Heart right ventricle (tissue), 16 donors: ENCODE measurements around the gene MPP1. TPM values are rescaled to one million over a fixed set of nuclear protein-coding genes. Genes with fewer than 3 reads are reported as not detected.
A peak's percentile ranks its signal among the peaks of the same experiment; 100 is the strongest.

ENCODE experiments used
- ATAC-seq, 8 donors: fragments of 200-7000 bp; cut with Tn5 transposase; one replicate each; pipeline ENCODE4 v1.9.1; 2020; ENCODE audit warnings: mild to moderate bottlenecking in 8 of 8, moderate library complexity in 8 of 8, moderate number of reproducible peaks in 1 of 8
- DNase-seq, 2 donors: peaks; one replicate each; pipeline ENCODE4 v3.0.0-alpha.2; 2020
- H3K27ac ChIP-seq, 10 donors: fragments of 200-600 bp; sonication (generic) in 2 of 10; one replicate each; pipeline versions ENCODE4 v1.5.0 to v1.8.0; 2020 to 2022; ENCODE audit warnings: mild to moderate bottlenecking in 3 of 10
- H3K27me3 ChIP-seq, 7 donors: fragments of 200-600 bp; one replicate each; pipeline ENCODE4 v1.8.0; 2021 to 2022; ENCODE audit warnings: mild to moderate bottlenecking in 2 of 7
- H3K36me3 ChIP-seq, 9 donors: fragments of 200-600 bp; sonication (generic) in 1 of 9; one replicate each; pipeline versions ENCODE4 v1.5.0 to v1.8.0; 2020 to 2022; ENCODE audit warnings: mild to moderate bottlenecking in 2 of 9
- H3K4me1 ChIP-seq, 9 donors: fragments of 200-600 bp; sonication (generic) in 1 of 9; one replicate each; pipeline versions ENCODE4 v1.5.0 to v1.8.0; 2020 to 2022; ENCODE audit warnings: mild to moderate bottlenecking in 4 of 9
- H3K4me3 ChIP-seq, 10 donors: fragments of 200-600 bp; sonication (generic) in 2 of 10; one replicate each; pipeline versions ENCODE4 v1.5.0 to v1.8.0; 2020 to 2022; ENCODE audit warnings: mild to moderate bottlenecking in 7 of 10, moderate library complexity in 2 of 10
- H3K9me3 ChIP-seq, 11 donors: fragments of 200-600 bp in 10 of 11; sonication (generic) in 2 of 11; one replicate each; pipeline versions ENCODE4 v1.5.0 to v1.8.0; 2013 to 2022; ENCODE audit warnings: mild to moderate bottlenecking in 2 of 11, control low read depth in 1 of 11, moderate library complexity in 1 of 11
- WGBS, 2 donors: extraction: QIAGEN DNeasy Blood & Tissue Kit; methylation state at CpG; one replicate each; pipeline ENCODE4 v1.1.7; 2013; ENCODE audit warnings: inconsistent platforms in 1 of 2; 5-methylcytosine and 5-hydroxymethylcytosine counted together
- intact Hi-C, 10 donors: fragments of 100-400 bp; cut with DNase I; formaldehyde crosslinking; loops; one replicate each; pipeline versions ENCODE4 v1.11.1 to v1.14.2; 2022
- polyA plus RNA-seq, 2 donors: library from polyadenylated mRNA; stranded (reverse); fragments of 200-250 nt; gene quantifications; one replicate each; pipeline ENCODE4 v1.2.3, GENCODE V29; 2013
- total RNA-seq, 10 donors: library from RNA; stranded (reverse); fragmentation: NEBNext Ultra II Directional in 3 of 10; extraction: Animal tissue kit (Norgen Biotek cat#: 25700) in 3 of 10; gene quantifications; one replicate each; pipeline versions ENCODE4 v1.2.1 to v1.2.4, GENCODE V29; 2021 to 2023
- TF ChIP-seq, protein P1 (sequence below), 9 donors: fragments of 200-600 bp; sonication (generic) in 2 of 9; IDR thresholded peaks; one replicate each; pipeline versions ENCODE4 v1.5.0 to v1.8.0; 2021 to 2022; ENCODE audit warnings: antibody characterized with exemption in 9 of 9, mild to moderate bottlenecking in 5 of 9, moderate library complexity in 1 of 9
- donor health status: Arrhythmogenic right ventricular cardiomyopathy.
- donor health status: ischemic (EF 13 %, LVEDD 7.1; RV severe dilation, severe dysfunction).
- donor health status: healthy with polysubstance abuse.
- donor health status: DM: no; HTN: yes; CAD: no.
- donor health status: DM: no; HTN: no; CAD: no.
- donor health status: ischemic (EF 25% LVEDD 6.9; RV normal size, moderate dysfunction).
- donor health status: ischemic (EF 25% LVEDD 5.7; RV mildly dilated, moderate dysfunction).
- donor health status: healthy.
- donor health status: DM: yes; HTN: yes; CAD: no.
- donor health status: Ischemic cardiomyopathy.
- donor health status: ischemic (EF 35%, LVEDD 5.7; RV mildly dilated, moderate dysfunction).
- donor health status: nonischemic (EF 11% LVEDD 7.7; RV severe dilation, severe dysfunction).
- donor health status: DM: yes; HTN: yes; CAD: no.
- donor health status: PGD.
- donor health status: ischemic (EF 29% LVEDD 5.4; RV normal size, mild dysfunction).
- donor health status: nonischemic (EF 23%, LVEDD 6.1; RV moderate dilation, normal function).

The MPP1 gene
- total and polyA plus RNA-seq, 12 donors = 18.4 to 50.6 (median 39.6) TPM

DNA sequence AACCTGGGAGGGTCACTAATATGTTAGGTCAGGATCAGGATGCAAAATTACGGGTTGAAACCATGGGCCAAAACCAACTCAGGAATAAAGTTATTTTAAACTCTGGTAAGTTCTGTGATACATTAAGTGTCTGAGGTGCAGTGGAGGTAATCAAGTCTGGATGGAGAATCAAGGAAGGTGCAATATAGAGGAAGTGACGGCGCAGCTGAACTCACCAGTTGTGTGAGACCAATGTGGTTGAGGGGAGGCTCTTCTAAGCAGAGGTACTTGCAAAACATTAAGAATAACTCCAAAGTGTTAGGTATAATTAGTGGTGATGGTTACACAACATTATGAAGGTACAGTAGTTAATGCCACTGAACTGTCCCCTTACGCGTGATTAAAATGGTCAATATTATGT is 74.1 kb downstream of the MPP1 start:
- Histone ChIP-seq H3K9me3 (no peaks in the 10 kb centered on the region), H3K36me3 (no peaks in the 10 kb centered on the region), H3K27ac (peak overlapping the region; percentile 76 to 90 (median 82)), H3K4me1 (peaks cover 35 to 100% (median 99%) of the 10 kb centered on the region in 9 donors), H3K4me3 (no peak overlapping the region), H3K27me3 (no peaks in the 10 kb centered on the region)
- ATAC-seq (no peak), DNase-seq (no peak)
- TF ChIP-seq, protein P1, sequence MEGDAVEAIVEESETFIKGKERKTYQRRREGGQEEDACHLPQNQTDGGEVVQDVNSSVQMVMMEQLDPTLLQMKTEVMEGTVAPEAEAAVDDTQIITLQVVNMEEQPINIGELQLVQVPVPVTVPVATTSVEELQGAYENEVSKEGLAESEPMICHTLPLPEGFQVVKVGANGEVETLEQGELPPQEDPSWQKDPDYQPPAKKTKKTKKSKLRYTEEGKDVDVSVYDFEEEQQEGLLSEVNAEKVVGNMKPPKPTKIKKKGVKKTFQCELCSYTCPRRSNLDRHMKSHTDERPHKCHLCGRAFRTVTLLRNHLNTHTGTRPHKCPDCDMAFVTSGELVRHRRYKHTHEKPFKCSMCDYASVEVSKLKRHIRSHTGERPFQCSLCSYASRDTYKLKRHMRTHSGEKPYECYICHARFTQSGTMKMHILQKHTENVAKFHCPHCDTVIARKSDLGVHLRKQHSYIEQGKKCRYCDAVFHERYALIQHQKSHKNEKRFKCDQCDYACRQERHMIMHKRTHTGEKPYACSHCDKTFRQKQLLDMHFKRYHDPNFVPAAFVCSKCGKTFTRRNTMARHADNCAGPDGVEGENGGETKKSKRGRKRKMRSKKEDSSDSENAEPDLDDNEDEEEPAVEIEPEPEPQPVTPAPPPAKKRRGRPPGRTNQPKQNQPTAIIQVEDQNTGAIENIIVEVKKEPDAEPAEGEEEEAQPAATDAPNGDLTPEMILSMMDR (IDR thresholded peaks at IDR 0.05) = no peak
- intact Hi-C loops = no loop called here
- WGBS, 2 donors = 78 to 89% methylated on average over 5 of the region's 5 CpGs

DNA sequence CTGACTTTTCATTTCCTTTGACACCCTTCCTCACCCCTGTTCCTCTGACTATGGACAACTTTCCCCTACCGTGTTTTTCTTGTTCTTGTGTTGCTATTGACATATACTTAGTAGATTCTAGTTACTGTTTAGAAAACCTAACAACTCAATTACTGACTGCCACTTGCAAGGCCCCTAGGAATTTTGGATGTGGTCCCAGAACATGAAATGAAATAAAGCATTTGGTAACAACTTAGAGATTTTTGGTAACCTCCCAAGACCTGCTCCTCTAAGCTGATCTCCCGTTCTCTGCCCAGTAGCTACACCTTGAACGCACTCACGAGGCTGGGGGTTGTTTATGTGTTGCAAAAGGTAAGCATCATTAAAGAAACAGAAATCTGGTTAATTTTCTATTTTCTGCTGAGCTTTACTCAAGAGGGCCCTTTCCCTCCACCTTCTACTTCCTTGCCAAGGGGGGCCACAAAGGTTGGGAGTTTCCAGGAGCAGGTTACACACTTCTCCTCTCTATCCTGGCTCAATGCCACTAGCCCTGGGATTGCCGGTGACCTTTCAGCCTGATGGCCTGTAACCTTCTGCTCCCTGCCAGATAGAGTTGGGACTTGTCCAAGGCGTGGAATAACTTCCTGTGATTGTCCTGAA is 74.9 kb downstream of the MPP1 start:
- intact Hi-C loops = no loop called here
- ATAC-seq (peak; percentile 22 to 63 (median 42)), DNase-seq (peak; percentile 35 to 77)
- Histone ChIP-seq H3K9me3 (no peaks in the 10 kb centered on the region), H3K36me3 (no peaks in the 10 kb centered on the region), H3K4me1 (peaks cover 31 to 100% (median 93%) of the 10 kb centered on the region in 9 donors), H3K27ac (peak overlapping the region; percentile 76 to 90 (median 82)), H3K4me3 (no peak overlapping the region), H3K27me3 (no peaks in the 10 kb centered on the region)
- TF ChIP-seq, protein P1 (IDR thresholded peaks at IDR 0.05) = no peak
- WGBS, 2 donors = 9 to 13% methylated on average over 6 of the region's 6 CpGs

DNA sequence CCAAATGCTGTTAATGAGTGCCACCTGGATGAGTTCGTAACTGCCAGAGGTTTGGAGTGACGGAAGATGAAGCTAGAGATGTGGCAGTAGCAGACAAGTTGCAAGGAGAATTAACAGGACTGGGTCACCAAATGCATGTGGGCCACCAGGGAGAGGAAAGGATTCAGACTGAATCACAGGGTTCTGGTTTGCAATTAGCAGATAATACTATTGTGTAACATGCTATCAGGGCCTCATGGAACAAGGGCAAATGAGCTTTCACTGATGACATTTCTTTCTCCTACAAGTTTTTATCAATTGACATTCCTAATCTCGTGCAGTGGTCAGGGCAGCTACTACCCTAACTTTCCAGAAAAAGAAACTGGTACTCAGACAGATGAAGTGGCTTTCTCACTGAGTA is 75.8 kb downstream of the MPP1 start:
- intact Hi-C loops = no loop called here
- TF ChIP-seq, protein P1 (IDR thresholded peaks at IDR 0.05) = no peak
- ATAC-seq = peak in 6 of 8 donors; percentile 33 to 72 (median 51)
- no peak for DNase-seq
- Histone ChIP-seq H3K36me3 (no peaks in the 10 kb centered on the region), H3K4me1 (peaks cover 25 to 100% (median 89%) of the 10 kb centered on the region in 9 donors), H3K9me3 (no peaks in the 10 kb centered on the region), H3K27me3 (no peaks in the 10 kb centered on the region), H3K4me3 (no peak overlapping the region), H3K27ac (peak overlapping the region; percentile 76 to 90 (median 82))
- WGBS, 2 donors = 17 to 41% methylated on average over 3 of the region's 3 CpGs

Other genes starting within 250 kb of the MPP1 start
- not detected for gene CTAG1A, start 220.4 kb downstream of the MPP1 start, total RNA-seq
- gene CTAG1A, start 220.4 kb downstream of the MPP1 start, polyA plus RNA-seq = not detected
- not detected for gene CTAG1B, start 186.2 kb downstream of the MPP1 start, total RNA-seq
- not detected for gene CTAG1B, start 186.2 kb downstream of the MPP1 start, polyA plus RNA-seq
- gene CTAG2, start 151.9 kb downstream of the MPP1 start, total RNA-seq = not detected
- gene CTAG2, start 151.9 kb downstream of the MPP1 start, polyA plus RNA-seq = not detected
- gene GAB3, start 54.4 kb downstream of the MPP1 start, total RNA-seq = 10 to 100 TPM; 13.6 to 32.1 (median 22.0) TPM
- gene GAB3, start 54.4 kb downstream of the MPP1 start, polyA plus RNA-seq = 10 to 100 TPM in 1 of 2 donors, 1 to 10 TPM in 1; 5.9 to 25.2 TPM
- gene DKC1, start 42.6 kb downstream of the MPP1 start, total RNA-seq = 10 to 100 TPM; 18.8 to 31.9 (median 26.6) TPM
- gene DKC1, start 42.6 kb downstream of the MPP1 start, polyA plus RNA-seq = 10 to 100 TPM; 25.0 to 25.5 TPM
- gene SMIM9, start 29.2 kb upstream of the MPP1 start, total RNA-seq = under 1 TPM in 3 of 10 donors, not detected in 7; 0.28 to 0.47 (median 0.28) TPM
- not detected for gene SMIM9, start 29.2 kb upstream of the MPP1 start, polyA plus RNA-seq
- gene F8A1, start 80.9 kb upstream of the MPP1 start, total RNA-seq = 10 to 100 TPM; 16.1 to 34.3 (median 26.9) TPM
- gene F8A1, start 80.9 kb upstream of the MPP1 start, polyA plus RNA-seq = 10 to 100 TPM; 13.9 to 41.5 TPM
- gene F8, start 217.2 kb upstream of the MPP1 start, total RNA-seq = 10 to 100 TPM; 21.6 to 92.4 (median 36.4) TPM
- gene F8, start 217.2 kb upstream of the MPP1 start, polyA plus RNA-seq = 10 to 100 TPM; 40.6 to 80.4 TPM
- 100 to 1,000 TPM; 249 to 428 (median 312) TPM for gene FUNDC2, start 221.4 kb upstream of the MPP1 start, total RNA-seq
- gene FUNDC2, start 221.4 kb upstream of the MPP1 start, polyA plus RNA-seq = 100 to 1,000 TPM; 234 to 530 TPM